Hindlimb muscle (tissue), 1 donor: ENCODE measurements around the gene CDC42SE2. TPM values are rescaled to one million over a fixed set of nuclear protein-coding genes. Genes with fewer than 3 reads are reported as not detected.
"Not testable (repeated sequence)": the region's sequence is repeated elsewhere in the genome, so short reads cannot be mapped to it uniquely, and the experiment has no call there.

ENCODE experiments used
- DNase-seq: peaks from one replicate; pipeline ENCODE4 v3.0.0-alpha.2; 2013
- polyA plus RNA-seq: library from polyadenylated mRNA; unstranded; fragments of 120-200 nt; gene quantifications from one replicate; pipeline ENCODE4 v1.2.1, GENCODE V29; 2013; ENCODE audit not compliant: insufficient read length

The CDC42SE2 gene
- polyA plus RNA-seq, 1 donor = 22.7 TPM

DNA sequence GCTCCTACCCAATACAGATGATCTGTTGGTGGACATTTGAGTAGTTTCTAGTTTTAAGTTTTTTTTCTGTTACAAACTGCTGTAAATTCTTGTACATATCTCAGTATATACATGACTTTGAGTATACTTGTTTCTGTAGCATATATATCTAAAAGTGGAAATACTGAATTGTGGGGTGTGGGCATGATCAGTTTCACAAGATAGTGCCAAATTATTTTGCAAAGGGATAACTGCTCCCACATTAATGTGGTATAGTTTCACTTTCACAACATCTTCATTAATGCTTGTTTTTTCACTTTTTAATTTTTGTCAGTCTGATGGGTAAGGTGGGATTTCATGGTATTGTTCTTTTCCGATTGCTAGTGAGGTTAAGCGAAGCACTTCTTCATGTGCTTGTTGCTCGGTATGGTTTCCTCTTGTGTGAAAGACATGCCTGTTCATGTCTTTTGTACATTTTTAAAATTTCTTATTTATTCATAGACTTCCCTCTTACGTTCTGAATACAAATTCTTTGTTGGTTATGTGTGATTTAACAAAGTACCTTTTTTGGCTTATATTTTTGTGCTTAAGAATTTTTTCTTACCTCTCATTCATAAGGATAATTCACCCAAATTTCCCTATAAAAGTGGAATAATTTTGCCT, 103.5 kb downstream of the CDC42SE2 start:
- DNase-seq = no peak

GRCh38 chr5:131368866-131369265, 105.0 kb downstream of the CDC42SE2 start:
- no peak for DNase-seq

DNA sequence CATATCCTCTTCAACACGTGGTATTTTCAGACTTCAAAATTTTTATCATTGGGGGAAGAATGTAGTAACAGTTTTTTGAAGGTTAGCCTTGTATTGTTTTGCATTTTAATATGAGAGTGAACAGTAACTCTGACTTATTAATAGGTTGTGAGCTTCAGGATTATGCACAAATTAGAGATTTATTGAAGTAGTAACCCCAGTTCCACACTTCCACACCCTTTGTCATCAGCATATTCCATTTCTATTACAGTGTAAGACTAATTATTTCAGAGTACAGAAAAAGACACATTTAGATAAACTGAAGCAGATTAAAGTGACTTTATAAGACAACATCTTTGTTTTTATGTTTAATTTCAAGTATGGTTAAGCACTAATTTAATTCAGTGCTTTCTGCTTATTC, 105.7 kb downstream of the CDC42SE2 start:
- DNase-seq = no peak

DNA sequence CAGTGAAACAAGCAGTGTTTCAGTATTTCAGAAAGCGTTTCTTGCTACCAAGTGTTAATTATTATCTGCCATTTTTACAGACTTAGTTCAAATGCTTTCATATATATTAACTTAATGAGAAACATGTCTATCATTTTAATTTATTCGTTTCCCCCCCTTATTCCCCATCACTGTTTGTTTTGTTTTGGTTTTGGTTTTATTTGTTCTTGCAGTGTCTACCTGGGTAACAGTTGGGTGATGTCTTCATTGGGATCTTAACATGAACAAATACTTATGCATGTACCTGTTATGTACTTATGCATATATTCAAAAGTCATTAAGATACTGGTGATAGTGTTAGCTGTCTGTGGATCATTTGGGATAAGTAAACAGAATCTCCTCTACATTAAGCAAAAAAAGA, 108.0 kb downstream of the CDC42SE2 start:
- no peak for DNase-seq

GRCh38 chr5:131373265-131373664, 109.4 kb downstream of the CDC42SE2 start:
- DNase-seq = no peak

- no peak for DNase-seq
Measured at GRCh38 chr5:131375351-131375750, 111.5 kb downstream of the CDC42SE2 start.

- no peak for DNase-seq
Measured at GRCh38 chr5:131377346-131377745, 113.5 kb downstream of the CDC42SE2 start.

DNA sequence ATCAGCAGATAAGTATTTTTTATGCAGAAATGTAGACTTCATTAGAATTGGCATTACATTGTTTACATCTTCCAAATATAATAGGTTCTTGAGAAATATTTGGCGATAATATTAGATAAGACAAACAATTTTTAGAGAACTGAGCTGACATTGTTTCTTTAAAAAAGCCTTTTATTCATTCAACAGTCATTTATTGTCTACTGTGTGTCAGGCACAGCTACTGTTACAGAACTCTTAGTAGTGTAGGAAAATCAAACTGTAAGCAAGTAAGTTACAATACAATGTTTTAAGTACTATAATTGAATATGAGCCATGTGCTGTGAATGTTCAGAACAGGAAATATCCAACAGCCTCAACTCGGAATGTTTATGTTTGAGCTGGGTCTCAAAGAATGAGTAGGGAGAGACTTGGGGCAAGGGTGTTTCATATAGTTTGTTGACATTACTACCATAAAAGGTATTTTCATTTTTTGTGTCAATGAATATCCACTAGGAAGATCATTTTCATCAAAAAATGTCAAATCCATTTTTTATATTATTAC, 114.0 kb downstream of the CDC42SE2 start:
- DNase-seq = no peak

GRCh38 chr5:131378721-131379541, 115.1 kb downstream of the CDC42SE2 start:
- no peak for DNase-seq

- peak; percentile 8 for DNase-seq
Measured at GRCh38 chr5:131379723-131380122, 115.9 kb downstream of the CDC42SE2 start.

GRCh38 chr5:131380238-131380637, 116.4 kb downstream of the CDC42SE2 start:
- DNase-seq = not testable (repeated sequence)

DNA sequence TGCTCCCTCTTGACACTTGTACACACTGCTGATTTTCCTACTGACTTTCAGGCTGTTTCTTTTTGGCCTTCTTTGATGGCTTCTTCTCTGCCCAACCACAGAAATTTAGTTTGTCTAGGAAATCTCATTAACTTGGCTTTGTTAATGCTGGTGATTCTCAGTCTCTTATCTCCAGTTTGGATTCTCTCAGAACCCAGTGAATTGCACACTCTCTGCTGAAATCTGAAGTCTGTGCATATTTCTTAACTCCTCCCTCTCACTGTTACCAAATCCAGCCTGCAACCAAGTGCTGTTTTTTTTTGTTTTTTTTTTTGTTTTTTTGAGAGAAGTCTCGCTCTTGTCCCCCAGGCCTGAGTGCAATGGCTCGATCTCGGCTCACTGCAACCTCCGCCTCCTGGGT, 117.2 kb downstream of the CDC42SE2 start:
- no peak for DNase-seq

DNA sequence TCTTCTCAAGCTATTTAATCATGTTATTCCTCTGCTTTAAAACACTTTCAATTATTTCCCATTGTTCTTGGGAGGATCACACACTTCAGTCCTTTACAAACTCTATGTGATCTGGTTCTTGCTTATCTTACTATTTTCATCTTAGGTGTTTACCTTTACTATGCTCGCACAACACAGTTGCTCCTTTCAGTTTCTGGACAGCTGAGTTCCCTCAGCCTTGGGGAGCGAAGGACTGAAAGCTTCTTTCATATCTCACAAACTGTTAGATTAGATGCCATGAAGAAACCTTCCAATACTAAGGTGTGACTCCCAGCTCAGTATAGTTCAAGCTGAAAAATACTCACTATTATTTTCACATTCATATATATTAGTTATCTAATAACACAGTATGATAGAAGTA, 117.9 kb downstream of the CDC42SE2 start:
- DNase-seq = no peak

GRCh38 chr5:131382407-131383395, 118.8 kb downstream of the CDC42SE2 start:
- DNase-seq = peak; percentile 8

- no peak for DNase-seq
Measured at GRCh38 chr5:131384173-131384572, 120.3 kb downstream of the CDC42SE2 start.

DNA sequence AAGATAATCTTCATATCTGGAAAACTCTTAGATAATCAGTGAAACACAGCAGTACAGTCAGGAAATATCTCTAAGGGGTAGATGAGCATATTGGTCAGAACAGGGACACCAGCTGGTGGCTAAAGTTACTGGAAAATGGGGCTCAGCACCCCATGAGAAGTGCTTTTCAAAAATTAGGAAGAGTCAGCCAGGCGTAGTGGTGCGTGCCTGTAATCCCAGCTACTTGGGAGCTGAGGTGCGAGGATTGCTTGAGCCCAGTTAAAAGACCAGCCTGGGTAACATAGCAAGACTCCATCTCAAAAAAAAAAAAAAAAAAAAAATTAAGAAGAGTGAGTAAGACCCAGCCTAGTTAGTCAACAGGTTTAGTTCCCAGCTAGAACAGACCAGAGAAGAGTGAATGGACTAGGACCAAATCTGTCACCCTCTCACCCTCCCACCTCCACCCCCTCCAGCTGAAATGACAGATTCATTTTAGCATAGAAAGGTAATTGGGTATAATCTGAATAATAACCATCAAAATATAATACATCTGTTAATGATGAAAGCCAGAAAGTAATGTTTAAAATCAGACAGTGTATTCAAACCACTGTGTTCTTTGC, 120.9 kb downstream of the CDC42SE2 start:
- DNase-seq = no peak

- DNase-seq = no peak
Measured at GRCh38 chr5:131386124-131386523, 122.3 kb downstream of the CDC42SE2 start.

DNA sequence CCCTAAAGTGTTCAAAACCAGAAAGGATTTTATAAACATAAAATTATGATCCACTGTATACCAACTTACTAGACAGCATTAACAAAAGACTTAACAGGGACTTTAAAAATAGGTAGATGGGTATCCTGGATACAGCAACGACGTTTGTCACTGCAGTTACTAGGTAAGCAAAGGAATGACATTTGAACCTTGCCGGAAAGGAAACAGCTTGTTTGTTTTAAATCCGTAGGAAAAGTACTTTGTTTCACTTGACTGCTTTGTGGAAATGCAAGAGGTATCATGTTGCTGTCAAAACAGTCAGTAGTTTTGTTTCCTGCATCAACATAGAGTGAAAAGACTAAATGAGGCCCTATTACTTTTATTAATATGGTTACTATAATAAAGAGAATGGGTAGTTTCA, 122.9 kb downstream of the CDC42SE2 start:
- DNase-seq = peak; percentile 6

- no peak for DNase-seq
Measured at GRCh38 chr5:131387255-131387654, 123.4 kb downstream of the CDC42SE2 start.

GRCh38 chr5:131389096-131389868, 125.4 kb downstream of the CDC42SE2 start:
- DNase-seq = no peak

DNA sequence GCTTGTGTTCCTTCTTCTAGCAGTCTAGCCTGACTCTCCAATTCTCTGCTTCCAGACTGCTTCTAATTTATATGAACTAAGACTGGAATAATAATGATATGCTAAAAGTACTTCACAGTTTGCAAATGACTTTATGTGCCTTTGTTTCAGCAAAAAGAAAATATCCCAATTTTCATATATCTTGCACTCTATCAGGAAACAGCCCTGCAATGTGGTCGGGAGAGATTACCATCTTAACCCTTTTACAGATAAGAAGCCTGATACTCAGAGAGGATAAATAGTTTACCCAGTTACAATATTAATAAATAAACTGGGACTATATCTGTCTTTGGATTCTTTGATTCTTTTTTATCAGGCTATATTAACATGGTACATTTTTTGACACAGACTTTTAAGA, 126.0 kb downstream of the CDC42SE2 start:
- DNase-seq = no peak
